Mesendoderm (in vitro differentiated cells): ENCODE data around the gene CBX8.

Experiments
- DNase-seq: peaks from one replicate; pipeline ENCODE4 v3.0.0; 2013
- H2AK5ac ChIP-seq: 2 replicates; pipeline ENCODE4 v1.6.1; 2013; ENCODE audit warnings: low read length, inconsistent platforms
- H2BK120ac ChIP-seq: 2 replicates; pipeline ENCODE4 v1.6.1; 2013; ENCODE audit warnings: low read depth, mild to moderate bottlenecking, low read length, moderate library complexity, mixed read lengths
- H2BK15ac ChIP-seq: replicated peaks from 2 replicates; pipeline ENCODE4 v1.6.1; 2013; ENCODE audit warnings: low read depth, mild to moderate bottlenecking, moderate library complexity
- H2BK5ac ChIP-seq: 2 replicates; pipeline ENCODE4 v1.6.1; 2013; ENCODE audit warnings: low read length, inconsistent platforms
- H3K18ac ChIP-seq: 2 replicates; pipeline ENCODE4 v1.6.1; 2013; ENCODE audit warnings: mild to moderate bottlenecking, low read length, mixed read lengths
- H3K23ac ChIP-seq: one replicate; pipeline ENCODE4 v1.6.1; 2013; ENCODE audit warnings: low read length
- H3K27ac ChIP-seq: 2 replicates; pipeline ENCODE4 v1.5.1; 2013; ENCODE audit warnings: low read depth, mild to moderate bottlenecking, inconsistent platforms, low read length, moderate library complexity
- H3K27me3 ChIP-seq: 2 replicates; pipeline ENCODE4 v1.6.1; 2013; ENCODE audit warnings: low read length, control low read depth, mild to moderate bottlenecking, inconsistent platforms; ENCODE audit not compliant: insufficient read depth, poor library complexity
- H3K36me3 ChIP-seq: 2 replicates; pipeline ENCODE4 v1.6.1; 2013; ENCODE audit warnings: low read length, inconsistent platforms; ENCODE audit not compliant: control insufficient read depth, insufficient read depth
- H3K4ac ChIP-seq: one replicate; pipeline ENCODE4 v1.6.1; 2013; ENCODE audit warnings: low read depth, mild to moderate bottlenecking, low read length, moderate library complexity
- H3K4me1 ChIP-seq: 2 replicates; pipeline ENCODE4 v1.6.1; 2013; ENCODE audit warnings: low read depth, low read length, inconsistent platforms; ENCODE audit not compliant: control insufficient read depth
- H3K4me2 ChIP-seq: 2 replicates; pipeline ENCODE4 v1.6.1; 2013; ENCODE audit warnings: low read length
- H3K4me3 ChIP-seq: 2 replicates; pipeline ENCODE4 v1.5.1; 2013; ENCODE audit warnings: mild to moderate bottlenecking, low read length
- H3K56ac ChIP-seq: one replicate; pipeline ENCODE4 v1.6.1; 2013; ENCODE audit warnings: low read length
- H3K79me1 ChIP-seq: 2 replicates; pipeline ENCODE4 v1.6.1; 2013; ENCODE audit warnings: low read length, inconsistent platforms
- H3K79me2 ChIP-seq: 2 replicates; pipeline ENCODE4 v1.6.1; 2013; ENCODE audit warnings: mild to moderate bottlenecking, low read length; ENCODE audit not compliant: control insufficient read depth, insufficient read depth
- H3K9ac ChIP-seq: 2 replicates; pipeline ENCODE4 v1.6.1; 2013; ENCODE audit warnings: low read length, inconsistent platforms
- H4K5ac ChIP-seq: one replicate; pipeline ENCODE4 v1.6.1; 2013; ENCODE audit warnings: low read length
- H4K8ac ChIP-seq: one replicate; pipeline ENCODE4 v1.6.1; 2013; ENCODE audit warnings: low read depth, mild to moderate bottlenecking, control low read depth, low read length, moderate library complexity
- WGBS: extraction: QIAGEN DNeasy Blood & Tissue Kit; methylation state at CpG from one replicate; pipeline ENCODE4 v1.1.7; 2013; ENCODE audit warnings: low lambda C conversion rate, missing lambda C conversion rate; ENCODE audit not compliant: insufficient coverage; ENCODE audit errors: extremely low coverage; 5-methylcytosine and 5-hydroxymethylcytosine counted together

Gene CBX8

DNA sequence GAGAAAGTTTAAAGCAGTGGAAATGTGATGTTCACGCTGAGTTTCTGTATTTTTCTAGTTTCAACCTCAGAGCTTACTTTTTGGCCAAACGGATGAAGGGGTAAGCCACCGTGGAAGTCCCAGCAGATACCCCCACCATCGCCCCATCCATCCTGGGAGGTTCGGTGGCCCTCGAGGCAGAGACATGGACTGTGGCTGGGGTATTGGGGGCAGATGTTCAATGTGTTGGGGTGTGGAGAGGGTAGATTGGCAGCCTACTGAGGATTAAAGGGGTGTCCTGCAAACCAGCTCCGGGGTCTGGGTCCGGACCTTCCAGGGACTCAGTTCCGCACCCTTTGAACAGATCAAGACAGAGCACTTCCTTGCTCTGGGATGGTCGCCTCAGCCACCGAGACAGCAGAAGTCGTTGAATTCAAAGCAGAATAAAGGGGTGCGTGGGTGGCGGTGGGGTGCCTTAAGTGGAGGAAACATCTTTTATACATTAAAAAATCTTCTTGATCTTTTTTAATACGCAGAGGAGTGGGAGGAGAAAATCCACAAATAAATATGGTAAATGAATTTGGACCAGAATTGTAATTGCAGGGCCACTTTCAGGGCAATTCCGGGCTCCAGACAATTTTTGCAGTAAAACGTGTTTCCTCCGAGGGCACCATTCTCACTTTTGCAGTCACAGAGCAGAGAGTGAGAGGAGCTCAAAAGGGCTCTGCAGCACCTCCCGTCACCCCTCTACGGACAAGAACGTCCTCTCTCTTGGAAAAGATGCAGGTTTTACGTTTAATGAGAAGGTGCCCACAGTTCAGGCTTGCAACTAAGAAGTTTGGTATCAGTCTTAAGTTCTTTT is 8.2 kb upstream of the CBX8 start:
- H3K56ac ChIP-seq, result no peak overlapping the region

DNA sequence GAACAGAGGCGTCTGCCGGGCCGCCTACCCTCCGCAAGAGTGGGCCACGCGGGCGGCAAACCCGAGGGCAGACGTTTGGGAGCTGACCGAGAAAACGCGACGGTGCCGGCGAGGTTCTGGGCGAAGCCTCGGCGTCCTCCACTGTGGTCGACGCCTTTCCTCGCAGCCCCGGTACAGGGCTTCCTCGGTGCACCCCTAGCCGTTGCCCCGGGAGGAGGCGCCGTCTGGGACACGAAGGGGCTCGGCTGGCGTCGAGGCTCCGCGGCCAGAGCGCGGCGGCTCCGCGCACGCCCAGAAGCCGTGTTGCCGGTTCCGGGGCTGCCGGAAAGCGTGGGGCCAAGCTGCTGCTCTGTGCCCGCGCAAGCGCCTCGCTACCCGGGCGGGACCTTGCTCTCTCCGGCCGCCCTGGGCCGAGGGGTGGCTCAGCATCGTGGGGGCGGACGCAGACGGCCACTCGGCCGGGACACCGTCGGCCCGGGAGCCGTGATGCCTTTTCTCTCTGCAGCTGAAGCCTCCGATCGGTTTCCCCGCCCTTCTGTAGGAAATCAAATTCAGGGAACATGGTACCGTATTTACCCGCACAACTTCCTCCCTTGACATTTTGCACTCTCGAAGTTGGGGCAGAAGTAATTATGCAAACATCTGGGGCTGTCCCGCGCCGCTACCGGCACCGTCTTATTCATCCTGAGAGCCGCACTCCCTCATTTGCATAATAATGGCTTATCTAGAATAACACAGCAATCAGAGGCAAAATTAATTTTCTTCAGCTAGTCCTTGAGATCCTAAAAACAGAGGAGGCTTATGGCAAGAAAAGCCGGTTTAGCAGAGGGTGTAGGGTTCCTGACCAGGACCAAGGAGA is 7.3 kb upstream of the CBX8 start:
- no peak overlapping the region for H3K4ac ChIP-seq
- H3K79me2 ChIP-seq, result no peaks in the 10 kb centered on the region
- H3K23ac ChIP-seq, result no peak overlapping the region
- no peak overlapping the region for H3K9ac ChIP-seq
- no peaks in the 10 kb centered on the region for H3K79me1 ChIP-seq
- H2BK5ac ChIP-seq, result no peak overlapping the region
- no peaks in the 10 kb centered on the region for H3K36me3 ChIP-seq
- H2BK120ac ChIP-seq, result no peak overlapping the region
- no CpG with 5 or more reads among the region's 76 CpGs for WGBS
- H3K27me3 ChIP-seq, result peaks cover 97% of the 10 kb centered on the region
- no peak overlapping the region for H3K56ac ChIP-seq
- H3K27ac ChIP-seq, result no peak overlapping the region
- no peak overlapping the region for H4K8ac ChIP-seq
- H3K4me1 ChIP-seq, result no peaks in the 10 kb centered on the region
- no peak overlapping the region for H2BK15ac ChIP-seq
- H3K18ac ChIP-seq, result no peak overlapping the region
- no peak overlapping the region for H3K4me3 ChIP-seq
- no peak overlapping the region for H3K4me2 ChIP-seq
- no peak overlapping the region for H2AK5ac ChIP-seq
- no peak overlapping the region for H4K5ac ChIP-seq
- DNase-seq, result no peak

More for the DNA sequence above, 8.2 kb upstream of the CBX8 start:
- Histone ChIP-seq H3K18ac (no peak overlapping the region), H4K5ac (no peak overlapping the region), H2AK5ac (no peak overlapping the region), H3K36me3 (no peaks in the 10 kb centered on the region), H2BK120ac (no peak overlapping the region), H4K8ac (no peak overlapping the region), H3K23ac (no peak overlapping the region), H3K79me2 (no peaks in the 10 kb centered on the region), H2BK5ac (no peak overlapping the region), H3K4me2 (no peak overlapping the region), H3K27ac (no peak overlapping the region), H3K9ac (no peak overlapping the region), H3K79me1 (no peaks in the 10 kb centered on the region), H2BK15ac (no peak overlapping the region), H3K27me3 (peaks cover 90% of the 10 kb centered on the region), H3K4me1 (no peaks in the 10 kb centered on the region), H3K4me3 (no peak overlapping the region), H3K4ac (no peak overlapping the region)
- DNase-seq, result no peak
- WGBS, result no CpG with 5 or more reads among the region's 22 CpGs

DNA sequence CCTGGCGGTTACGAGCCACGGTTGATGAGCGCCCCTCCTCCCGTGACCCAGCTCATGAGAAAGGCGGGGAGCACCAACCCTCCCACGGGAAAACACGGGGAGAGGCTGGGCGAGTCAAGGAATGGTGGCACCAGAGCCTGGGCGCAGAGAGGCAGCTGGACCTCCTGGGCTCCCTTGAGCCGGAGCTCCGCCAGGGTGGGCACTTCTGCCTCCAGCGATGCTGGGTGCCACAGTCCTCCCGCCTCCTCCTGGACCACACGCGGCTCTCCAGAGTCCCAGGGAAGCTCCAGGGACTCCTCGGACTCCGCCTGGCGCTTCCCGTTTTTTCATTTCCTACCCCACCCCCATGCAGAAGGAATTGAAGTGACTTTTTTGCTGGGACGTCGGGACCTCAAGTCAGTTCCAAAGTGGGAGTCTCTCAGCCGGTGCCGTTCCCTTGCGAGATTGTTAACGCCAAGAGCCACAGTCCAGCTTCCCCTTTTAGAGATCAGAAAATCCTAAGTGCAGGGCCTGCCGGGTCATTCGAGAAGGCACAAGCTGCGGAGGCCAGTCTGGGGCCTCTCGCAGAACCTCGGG is 6.6 kb upstream of the CBX8 start:
- DNase-seq, result no peak

DNA sequence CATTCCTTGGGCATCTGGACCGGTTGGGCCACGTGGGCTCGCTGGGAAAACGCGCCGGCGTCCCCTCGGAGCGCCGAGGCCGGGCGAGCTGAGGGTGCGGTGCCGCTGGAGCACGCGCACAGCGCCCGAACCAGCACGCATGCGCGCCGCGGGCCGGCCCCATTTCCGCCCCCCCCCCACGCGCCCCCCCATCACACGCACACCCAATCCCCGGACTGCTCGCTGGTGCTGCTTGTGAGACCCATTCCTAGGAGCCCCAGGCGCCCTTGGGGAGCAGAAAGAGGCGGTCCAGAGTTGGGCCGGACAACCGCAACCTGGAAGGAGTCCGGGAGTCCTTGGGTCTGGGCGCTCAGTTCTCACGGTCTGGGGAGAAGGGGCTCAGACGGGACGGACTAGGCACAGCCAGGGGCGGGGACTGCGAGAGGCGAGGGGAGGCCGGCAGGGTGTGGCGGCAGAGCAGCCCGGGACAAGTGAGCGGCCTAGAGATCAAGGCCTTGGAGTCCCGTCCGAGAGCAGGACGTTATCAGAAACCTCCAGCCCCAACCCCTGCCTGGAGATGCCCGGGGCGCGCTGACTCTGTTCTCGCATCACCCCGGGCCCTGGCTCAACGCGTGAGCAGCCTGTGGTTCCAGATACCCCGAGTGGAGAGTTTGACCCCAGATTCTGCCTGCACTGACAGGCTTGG is 6.0 kb upstream of the CBX8 start:
- Histone ChIP-seq H4K5ac (no peak overlapping the region), H3K56ac (peak overlapping the region; percentile 25), H3K4ac (no peak overlapping the region), H3K9ac (no peak overlapping the region), H2BK15ac (no peak overlapping the region), H3K4me1 (peaks cover 1% of the 10 kb centered on the region), H2BK5ac (no peak overlapping the region), H3K79me2 (no peaks in the 10 kb centered on the region), H3K4me2 (no peak overlapping the region), H3K79me1 (no peaks in the 10 kb centered on the region), H4K8ac (no peak overlapping the region), H2AK5ac (no peak overlapping the region), H3K4me3 (no peak overlapping the region), H3K27ac (no peak overlapping the region), H3K18ac (no peak overlapping the region), H3K27me3 (peaks cover 98% of the 10 kb centered on the region), H3K23ac (no peak overlapping the region), H2BK120ac (no peak overlapping the region), H3K36me3 (no peaks in the 10 kb centered on the region)
- WGBS, result no CpG with 5 or more reads among the region's 57 CpGs
- DNase-seq, result no peak

More for the DNA sequence above, 6.6 kb upstream of the CBX8 start:
- no peak overlapping the region for H2BK5ac ChIP-seq
- H3K18ac ChIP-seq, result no peak overlapping the region
- peaks cover 98% of the 10 kb centered on the region for H3K27me3 ChIP-seq
- no peaks in the 10 kb centered on the region for H3K79me1 ChIP-seq
- H3K36me3 ChIP-seq, result no peaks in the 10 kb centered on the region
- no peak overlapping the region for H3K9ac ChIP-seq
- H3K56ac ChIP-seq, result no peak overlapping the region
- H3K23ac ChIP-seq, result no peak overlapping the region
- H4K8ac ChIP-seq, result no peak overlapping the region
- no peak overlapping the region for H2AK5ac ChIP-seq
- H3K4me3 ChIP-seq, result no peak overlapping the region
- H3K27ac ChIP-seq, result no peak overlapping the region
- no peak overlapping the region for H3K4ac ChIP-seq
- no peaks in the 10 kb centered on the region for H3K4me1 ChIP-seq
- H2BK120ac ChIP-seq, result no peak overlapping the region
- WGBS, result no CpG with 5 or more reads among the region's 31 CpGs
- H3K4me2 ChIP-seq, result no peak overlapping the region
- no peak overlapping the region for H4K5ac ChIP-seq
- H3K79me2 ChIP-seq, result no peaks in the 10 kb centered on the region
- H2BK15ac ChIP-seq, result no peak overlapping the region

GRCh38 chr17:79802039-79802735 is 5.3 kb upstream of the CBX8 start:
- no peaks in the 10 kb centered on the region for H3K79me1 ChIP-seq
- no CpG with 5 or more reads among the region's 11 CpGs for WGBS
- H4K8ac ChIP-seq, result no peak overlapping the region
- peaks cover 93% of the 10 kb centered on the region for H3K27me3 ChIP-seq
- no peak overlapping the region for H3K4me2 ChIP-seq
- H3K4me1 ChIP-seq, result peaks cover 1% of the 10 kb centered on the region
- no peak overlapping the region for H3K4ac ChIP-seq
- H3K18ac ChIP-seq, result no peak overlapping the region
- H4K5ac ChIP-seq, result no peak overlapping the region
- no peak overlapping the region for H3K27ac ChIP-seq
- no peak overlapping the region for H2BK5ac ChIP-seq
- H3K79me2 ChIP-seq, result no peaks in the 10 kb centered on the region
- no peak overlapping the region for H3K9ac ChIP-seq
- no peak overlapping the region for H2AK5ac ChIP-seq
- no peak overlapping the region for H2BK15ac ChIP-seq
- H3K23ac ChIP-seq, result no peak overlapping the region
- H3K4me3 ChIP-seq, result no peak overlapping the region
- no peaks in the 10 kb centered on the region for H3K36me3 ChIP-seq
- no peak overlapping the region for H2BK120ac ChIP-seq
- no peak for DNase-seq
- H3K56ac ChIP-seq, result peak overlapping the region; percentile 25
